GM18508 (cell line): ENCODE measurements around the gene PAK2.
"Not testable (repeated sequence)": the region's sequence is repeated elsewhere in the genome, so short reads cannot be mapped to it uniquely, and the experiment has no call there.

ENCODE experiments used
- ATAC-seq: cut with Tn5 transposase; IDR thresholded peaks from one replicate; pipeline ENCODE4 v1.9.1; 2021; ENCODE audit warnings: moderate number of reproducible peaks; ENCODE audit not compliant: insufficient read depth, unreplicated experiment

The PAK2 gene

DNA sequence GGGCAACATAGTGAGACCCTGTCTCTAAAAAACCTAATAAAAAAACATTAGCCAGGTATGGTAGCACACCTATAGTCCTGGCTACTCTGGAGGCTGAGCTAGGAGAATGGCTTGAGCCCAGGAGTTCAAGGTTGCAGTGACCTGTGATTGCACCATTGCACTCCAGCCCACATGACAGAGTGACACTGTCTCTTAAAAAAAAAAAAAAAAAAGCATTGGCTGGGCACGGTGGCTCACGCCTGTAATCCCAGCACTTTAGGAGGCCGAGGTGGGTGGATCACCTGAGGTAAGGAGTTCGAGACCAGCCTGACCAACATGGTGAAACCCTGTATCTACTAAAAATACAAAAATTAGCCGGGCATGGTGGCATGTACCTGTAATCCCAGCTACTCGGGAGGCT is 99.7 kb downstream of the PAK2 start:
- not testable (repeated sequence) for ATAC-seq

DNA sequence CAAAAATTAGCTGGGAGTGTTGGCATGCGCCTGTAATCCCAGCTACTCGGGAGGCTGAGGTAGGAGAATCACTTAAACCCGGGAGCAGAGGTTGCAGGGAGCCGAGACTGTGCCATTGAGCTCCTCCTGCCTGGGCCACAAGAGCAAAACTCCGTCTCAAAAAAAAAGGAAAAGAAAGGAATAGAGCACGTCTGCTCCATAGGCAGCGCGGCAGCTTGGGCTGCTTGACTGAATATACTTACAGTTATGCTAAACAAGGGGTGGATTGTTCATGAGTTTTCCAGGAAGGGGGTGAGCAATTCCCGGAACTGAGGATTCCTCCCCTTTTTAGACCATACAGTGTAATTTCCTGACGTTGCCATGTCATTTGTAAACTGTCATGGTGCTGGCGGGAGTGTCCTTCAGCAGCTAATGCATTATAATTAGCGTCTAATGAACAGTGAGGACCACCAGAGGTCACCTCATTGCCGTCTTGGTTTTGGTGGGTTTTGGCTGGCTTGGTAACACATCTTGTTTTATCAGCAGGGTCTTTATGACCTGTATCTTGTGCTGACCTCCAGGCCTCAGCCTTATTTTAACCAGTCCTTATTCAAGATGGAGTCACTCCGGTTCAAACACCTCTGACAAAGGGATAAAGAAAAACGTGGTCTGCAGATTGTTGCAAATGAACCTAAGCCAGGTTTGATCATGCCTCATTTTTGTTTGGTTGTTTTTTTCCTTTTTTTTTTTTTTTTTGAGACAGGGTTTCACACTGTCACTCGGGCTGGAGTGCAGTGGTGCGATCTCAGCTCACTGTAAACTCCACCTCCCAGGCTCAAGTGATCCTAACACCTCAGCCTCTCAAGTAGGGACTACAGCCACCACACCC is 103.1 kb downstream of the PAK2 start:
- ATAC-seq, result no peak

GRCh38 chr3:196843435-196844110 is 103.9 kb downstream of the PAK2 start:
- no peak for ATAC-seq

DNA sequence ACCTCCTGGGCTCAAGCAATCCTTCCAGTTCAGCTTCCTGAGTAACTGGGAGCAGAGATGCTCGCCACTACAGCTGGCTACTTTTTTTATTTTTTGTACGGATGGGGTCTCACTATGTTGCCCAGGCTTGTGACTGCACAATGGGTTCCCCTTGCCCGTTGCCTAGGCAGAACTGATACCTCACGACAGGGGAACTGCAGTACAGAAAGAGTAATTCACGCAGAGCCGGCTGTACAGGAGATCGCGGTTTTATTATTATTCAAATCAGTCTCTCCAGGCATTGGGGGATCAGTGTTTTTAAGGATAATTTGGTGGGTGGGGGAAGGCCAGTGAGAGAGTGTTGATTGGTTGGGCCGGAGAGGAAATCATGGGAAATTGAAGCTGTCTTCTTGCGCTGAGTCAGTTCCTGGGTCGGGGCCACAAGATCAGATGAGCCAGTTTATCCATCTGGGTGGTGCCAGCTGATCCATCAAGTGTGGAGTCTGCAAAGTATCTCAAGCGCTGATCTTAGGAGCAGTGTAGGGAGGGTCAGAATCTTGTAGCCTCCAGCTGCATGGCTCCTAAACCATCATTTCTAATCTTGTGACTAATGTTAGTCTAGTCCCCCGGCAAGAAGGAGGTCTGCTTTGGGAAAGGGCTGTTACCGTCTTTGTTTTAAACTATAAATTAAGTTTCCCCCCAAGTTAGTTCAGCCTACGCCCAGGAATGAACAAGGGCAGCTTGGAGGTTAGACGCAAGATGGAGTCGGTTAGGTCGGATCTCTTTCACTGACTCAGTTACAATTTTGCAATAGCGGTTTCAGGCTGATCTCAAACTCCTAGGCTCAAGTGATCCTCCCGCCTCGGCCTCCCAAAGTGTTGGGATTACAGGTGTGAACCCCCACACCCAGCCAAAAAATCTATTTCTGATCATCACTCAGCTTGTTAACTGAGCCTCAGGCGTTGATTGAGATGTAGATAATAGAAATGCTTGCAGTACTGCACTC is 104.9 kb downstream of the PAK2 start:
- ATAC-seq, result not testable (repeated sequence)

GRCh38 chr3:196848375-196848774 is 108.7 kb downstream of the PAK2 start:
- ATAC-seq, result not testable (repeated sequence)

- ATAC-seq, result no peak
Observed at GRCh38 chr3:196849180-196849741, 109.6 kb downstream of the PAK2 start.

DNA sequence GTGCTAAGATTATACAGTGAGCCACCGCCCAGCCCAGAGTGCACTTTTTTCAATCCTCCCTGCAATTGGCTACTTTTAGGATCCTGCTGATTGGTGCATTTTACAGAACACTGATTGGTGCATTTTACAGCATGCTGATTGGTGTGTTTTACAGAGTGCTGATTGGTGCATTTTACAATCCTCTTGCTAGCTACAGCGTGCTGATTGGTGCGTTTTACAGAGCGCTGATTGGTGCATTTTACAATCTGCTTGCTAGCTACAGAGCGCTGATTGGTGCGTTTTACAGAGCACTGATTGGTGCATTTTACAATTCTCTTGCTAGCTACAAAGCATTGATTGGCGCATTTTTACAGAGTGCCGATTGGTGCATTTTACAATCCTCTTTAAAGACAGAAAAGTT is 123.3 kb downstream of the PAK2 start:
- not testable (repeated sequence) for ATAC-seq

DNA sequence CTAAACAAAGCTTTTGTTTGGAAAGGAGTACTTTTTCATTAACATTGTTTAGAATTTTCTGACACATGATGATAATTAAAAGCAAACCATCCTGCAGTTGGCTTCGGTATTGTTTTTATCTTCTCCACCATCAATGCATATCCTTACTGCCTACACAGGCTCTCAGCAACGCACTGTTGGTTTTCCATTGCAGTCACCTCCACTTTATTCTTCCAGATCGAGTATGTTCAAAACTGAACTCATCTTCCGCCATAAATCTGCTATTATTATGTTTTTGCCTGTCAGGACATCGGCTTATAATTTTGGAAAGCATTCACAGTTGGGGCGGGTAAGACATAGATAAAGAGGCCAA is 127.5 kb downstream of the PAK2 start:
- no peak for ATAC-seq

GRCh38 chr3:196867507-196868296 is 128.0 kb downstream of the PAK2 start, which contains the start of gene SENP5:
TSS of gene SENP5 (plus strand) at chr3:196867920. CDS start at chr3:196885182, 17,262 bp downstream.
- no peak for ATAC-seq

GRCh38 chr3:196868297-196868661 is 128.6 kb downstream of the PAK2 start:
- no peak for ATAC-seq

GRCh38 chr3:196872316-196872715 is 132.7 kb downstream of the PAK2 start:
- no peak for ATAC-seq

GRCh38 chr3:196874511-196875094 is 134.9 kb downstream of the PAK2 start:
- not testable (repeated sequence) for ATAC-seq

DNA sequence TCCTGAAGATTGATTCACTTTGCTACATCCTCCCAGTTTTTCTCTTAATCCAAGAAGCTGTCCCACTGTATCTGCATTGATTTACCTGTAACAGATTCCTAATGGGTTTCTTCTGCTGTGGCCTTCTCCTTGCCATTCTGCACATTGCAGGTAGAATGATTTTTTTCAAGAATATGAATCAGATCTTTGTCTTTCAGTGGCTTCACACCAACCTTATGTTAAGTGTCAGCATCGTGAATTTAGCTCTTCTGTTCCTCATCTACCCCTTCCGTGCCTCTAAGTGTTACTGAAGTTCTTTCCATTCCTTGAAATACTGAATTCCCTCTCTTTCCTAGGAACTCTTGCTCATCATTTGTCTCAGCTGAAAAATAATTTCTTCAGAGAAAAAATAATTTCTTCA is 135.6 kb downstream of the PAK2 start:
- ATAC-seq, result no peak
